G401 (cell line): Measurements from ENCODE around the gene NREP. TPM values are rescaled to one million over a fixed set of nuclear protein-coding genes. Genes with fewer than 3 reads are reported as not detected.

Experiments
- total RNA-seq: library from RNA; depleted of rRNA; stranded (reverse); fragments of >200 nt; shearing (Covaris generic); gene quantifications from 2 replicates; pipeline ENCODE4 v1.2.3, GENCODE V29; 2014; rRNA removed

The NREP gene
- total RNA-seq, 1 experiment from 2014 or later: 6.9 TPM

Other genes starting within 250 kb of the NREP start
- 32.0 and 61.8 TPM in 2 replicates for gene STARD4, start 244.7 kb downstream of the NREP start, total RNA-seq